ENCODE data around the gene GXYLT1.
A peak's percentile ranks its signal among the peaks of the same experiment; 100 is the strongest.

GXYLT1 gene

DNA sequence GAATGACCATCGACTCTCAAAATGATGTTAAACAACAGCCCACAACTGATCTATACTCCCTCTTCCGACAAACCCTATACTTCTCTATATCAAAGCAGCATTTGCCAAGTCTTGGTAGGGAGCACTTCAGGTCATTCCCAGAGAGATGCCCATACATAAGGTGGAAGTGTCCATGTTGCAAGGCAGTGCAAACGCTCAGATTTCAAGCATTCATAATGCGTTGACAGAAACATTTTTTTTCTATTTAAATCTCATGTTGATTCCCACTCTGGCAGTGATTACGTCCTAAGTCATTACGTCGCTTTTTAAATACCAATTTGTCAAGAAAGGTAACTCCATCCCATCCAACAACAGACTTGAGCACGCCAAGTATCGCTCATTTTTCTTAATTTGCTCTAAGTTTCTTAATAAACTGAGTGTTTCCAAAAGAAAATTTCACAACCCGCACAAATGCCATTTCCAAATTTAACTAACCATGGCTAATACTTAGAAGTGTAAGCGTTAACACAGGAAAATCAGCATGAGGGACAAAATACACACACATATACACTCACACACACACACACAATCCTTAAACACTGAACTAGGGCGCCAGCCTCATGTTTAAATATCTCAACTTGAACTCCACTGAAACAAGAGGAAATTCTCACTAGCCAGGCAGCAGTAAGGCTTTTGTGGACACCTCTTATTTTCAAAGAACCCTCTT is 1.1 kb downstream of the GXYLT1 start:
- TF ChIP-seq, protein P1, sequence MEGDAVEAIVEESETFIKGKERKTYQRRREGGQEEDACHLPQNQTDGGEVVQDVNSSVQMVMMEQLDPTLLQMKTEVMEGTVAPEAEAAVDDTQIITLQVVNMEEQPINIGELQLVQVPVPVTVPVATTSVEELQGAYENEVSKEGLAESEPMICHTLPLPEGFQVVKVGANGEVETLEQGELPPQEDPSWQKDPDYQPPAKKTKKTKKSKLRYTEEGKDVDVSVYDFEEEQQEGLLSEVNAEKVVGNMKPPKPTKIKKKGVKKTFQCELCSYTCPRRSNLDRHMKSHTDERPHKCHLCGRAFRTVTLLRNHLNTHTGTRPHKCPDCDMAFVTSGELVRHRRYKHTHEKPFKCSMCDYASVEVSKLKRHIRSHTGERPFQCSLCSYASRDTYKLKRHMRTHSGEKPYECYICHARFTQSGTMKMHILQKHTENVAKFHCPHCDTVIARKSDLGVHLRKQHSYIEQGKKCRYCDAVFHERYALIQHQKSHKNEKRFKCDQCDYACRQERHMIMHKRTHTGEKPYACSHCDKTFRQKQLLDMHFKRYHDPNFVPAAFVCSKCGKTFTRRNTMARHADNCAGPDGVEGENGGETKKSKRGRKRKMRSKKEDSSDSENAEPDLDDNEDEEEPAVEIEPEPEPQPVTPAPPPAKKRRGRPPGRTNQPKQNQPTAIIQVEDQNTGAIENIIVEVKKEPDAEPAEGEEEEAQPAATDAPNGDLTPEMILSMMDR (IDR thresholded peaks at IDR 0.05): no peak

DNA sequence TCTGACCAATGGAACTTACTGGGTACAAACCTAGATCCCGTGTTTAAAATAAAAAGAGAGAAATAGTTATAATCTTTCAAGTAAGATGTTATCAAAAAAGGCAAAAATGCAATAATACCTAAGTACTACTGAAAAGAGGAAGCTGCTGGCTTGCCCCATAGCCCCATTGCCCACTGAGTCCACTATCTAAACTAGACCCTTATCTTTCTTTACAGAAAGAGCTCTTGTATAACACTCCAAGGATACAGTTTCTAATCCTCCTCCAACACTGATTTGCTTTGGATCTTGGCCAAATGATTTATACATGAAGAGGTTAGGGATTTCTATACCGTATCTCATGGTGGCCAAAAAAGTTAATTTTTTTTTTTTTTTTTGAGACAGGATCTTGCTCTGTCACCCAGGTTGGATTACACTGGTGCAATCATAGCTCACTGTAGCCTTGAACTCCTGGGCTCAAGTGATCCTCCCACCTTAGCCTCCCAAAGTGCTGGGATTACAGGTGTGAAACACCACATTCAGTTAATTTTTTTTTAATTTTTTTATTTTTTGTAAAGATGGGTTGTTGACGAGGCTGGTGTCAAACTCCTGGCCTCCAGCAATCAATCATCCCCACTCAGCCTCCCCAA is 2.6 kb downstream of the GXYLT1 start:
- TF ChIP-seq, protein P1 (IDR thresholded peaks at IDR 0.05): no peak

DNA sequence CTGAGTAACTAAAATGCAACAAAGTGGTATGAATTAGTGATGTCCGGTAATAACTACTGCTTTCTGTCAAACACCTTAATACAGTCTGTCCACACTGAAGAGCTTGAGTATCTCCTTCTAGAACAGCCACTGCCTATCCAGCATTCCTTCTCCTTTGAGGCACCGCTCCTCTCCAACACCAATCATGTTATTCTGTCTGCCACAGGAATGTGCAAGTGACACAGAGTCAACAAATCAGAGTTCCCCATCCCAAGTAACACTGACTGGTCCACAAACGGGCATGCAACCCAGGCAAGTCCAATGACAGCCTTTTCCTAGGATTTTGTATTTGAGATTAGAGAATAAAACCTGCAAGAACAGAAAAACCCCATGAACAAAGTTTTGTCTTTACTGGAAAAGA is 3.8 kb downstream of the GXYLT1 start:
- TF ChIP-seq, protein P1 (IDR thresholded peaks at IDR 0.05): no peak

DNA sequence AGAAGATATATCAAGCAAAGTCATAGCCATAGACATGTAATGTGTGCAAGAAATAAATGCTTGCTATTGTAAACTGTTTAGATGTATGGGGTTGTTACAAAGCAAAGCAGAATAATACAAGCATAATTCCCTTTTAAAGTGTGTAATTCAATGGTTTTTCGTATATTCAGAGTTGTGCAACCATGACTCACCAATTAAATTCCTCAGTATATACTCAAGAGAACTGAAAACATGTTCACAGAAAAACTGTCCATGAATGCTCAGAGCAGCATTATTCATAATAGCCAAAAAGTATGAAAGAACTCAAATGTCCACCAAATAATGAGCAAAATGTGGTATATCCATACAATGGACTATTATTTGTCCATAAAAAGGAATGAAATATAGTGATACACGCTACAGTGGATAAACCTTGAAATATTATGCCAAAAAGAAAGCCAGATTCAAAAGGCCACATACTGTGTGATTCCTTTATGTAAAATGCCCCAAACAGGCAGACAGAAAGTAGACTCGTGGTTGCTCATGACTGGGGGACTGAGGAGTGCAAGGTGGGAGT is 9.3 kb downstream of the GXYLT1 start:
- TF ChIP-seq, protein P1 (IDR thresholded peaks at IDR 0.05): no peak

DNA sequence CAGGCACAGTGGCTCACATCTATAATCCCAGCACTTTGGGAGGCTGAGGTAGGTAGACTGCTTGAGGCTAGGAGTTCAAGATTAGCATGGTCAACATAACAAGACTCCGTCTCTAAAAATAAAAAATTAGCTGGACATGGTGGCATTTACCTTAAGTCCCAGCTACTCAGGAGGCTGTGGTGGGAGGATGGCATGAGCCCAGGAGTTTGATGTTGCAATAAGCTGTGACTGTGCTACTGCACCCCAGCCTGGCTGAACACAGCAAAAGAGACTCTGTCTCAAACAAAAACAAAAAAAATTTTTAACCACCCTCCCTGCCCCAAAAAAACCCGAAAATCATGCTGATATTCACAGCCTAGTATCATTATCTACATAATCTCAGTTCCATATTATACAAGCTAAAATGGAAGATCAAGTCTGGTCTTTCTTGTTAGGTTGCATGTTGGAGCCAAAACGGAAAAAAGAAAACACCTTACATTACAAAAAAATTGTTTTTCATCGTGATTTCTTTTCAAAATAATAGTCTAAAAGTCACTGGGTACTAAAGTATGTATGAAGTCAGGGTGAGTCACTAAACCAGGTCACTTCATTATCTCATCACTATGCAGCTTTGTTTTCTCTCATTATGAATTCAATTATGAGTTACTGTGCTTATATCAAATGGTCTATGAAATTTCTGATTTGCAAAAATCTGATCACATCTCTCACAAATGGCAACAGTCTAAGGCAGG is 13.8 kb downstream of the GXYLT1 start:
- TF ChIP-seq, protein P1 (IDR thresholded peaks at IDR 0.05): no peak

DNA sequence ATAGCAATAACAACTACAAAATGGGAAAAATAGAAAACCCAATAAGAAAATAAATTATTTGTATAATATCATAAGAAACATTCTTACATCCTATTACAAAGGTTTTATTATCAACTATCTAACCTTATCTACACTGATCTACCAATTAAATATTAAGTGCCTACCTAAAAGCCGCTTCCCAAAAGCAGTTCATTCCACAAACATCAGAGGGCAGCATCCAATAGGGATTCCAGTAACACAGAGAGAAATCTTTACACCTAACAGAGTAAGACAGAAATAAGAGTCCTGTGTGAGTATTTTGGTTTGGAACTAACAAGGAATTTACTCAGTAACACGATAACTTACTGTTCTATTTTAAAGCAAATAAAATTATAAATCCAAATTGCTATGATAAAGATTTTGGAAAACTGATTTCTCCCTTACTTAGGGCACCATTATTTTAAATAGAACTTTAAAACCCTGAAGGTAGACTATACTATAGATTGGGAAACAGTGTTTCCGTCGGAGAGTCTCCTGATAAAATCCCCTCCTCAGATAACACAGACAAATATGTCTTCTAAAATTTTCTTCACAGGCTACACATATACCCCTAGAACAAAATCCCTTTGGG is 15.0 kb downstream of the GXYLT1 start:
- TF ChIP-seq, protein P1 (IDR thresholded peaks at IDR 0.05): peak; percentile 89

DNA sequence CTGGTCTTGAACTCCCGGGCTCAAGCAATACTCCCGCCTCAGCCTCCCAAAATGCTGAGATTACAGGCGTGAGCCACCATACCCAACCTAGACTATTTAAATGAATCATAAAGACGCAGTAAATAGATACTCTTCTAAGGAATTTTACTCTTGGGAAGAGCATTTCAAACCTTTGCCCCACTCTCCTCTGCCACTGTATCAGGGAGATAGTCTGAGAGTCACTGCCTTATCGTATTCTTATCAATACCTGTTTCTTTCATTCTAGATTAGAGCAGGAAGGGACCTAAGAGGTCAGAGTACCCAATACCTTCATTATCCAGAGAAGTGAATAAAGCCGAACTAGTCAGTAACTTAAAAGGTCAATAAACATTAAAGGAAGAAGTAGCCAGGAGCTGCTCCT is 15.8 kb downstream of the GXYLT1 start:
- TF ChIP-seq, protein P1 (IDR thresholded peaks at IDR 0.05): no peak

All from LNCAP (cell line).